Ovary (tissue), 3 donors: ENCODE measurements around the gene GSTT2B.
"Not testable (repeated sequence)": the region's sequence is repeated elsewhere in the genome, so short reads cannot be mapped to it uniquely, and the experiment has no call there.

Experiments used
- CTCF ChIP-seq, 3 donors: fragments of 450-650 bp in 2 of 3; fragments of 200-600 bp in 1 of 3; IDR thresholded peaks; one replicate each; pipeline versions ENCODE4 v1.5.1 to v1.8.0; 2016 to 2022; ENCODE audit warnings: antibody characterized with exemption in 3 of 3, mild to moderate bottlenecking in 1 of 3
- EP300 ChIP-seq: sonication (generic); formaldehyde crosslinking; IDR thresholded peaks from one replicate; pipeline ENCODE4 v1.6.1; 2017; ENCODE audit warnings: antibody characterized with exemption
- POLR2A ChIP-seq: fragments of 450-650 bp; IDR thresholded peaks from one replicate; pipeline ENCODE4 v1.6.1; 2017; ENCODE audit warnings: antibody characterized with exemption, mild to moderate bottlenecking, moderate library complexity
- donor health status: DM: no; HTN: no; CAD: no.

GRCh38 chr22:23986089-23986488 is 25.1 kb upstream of the GSTT2B start:
- TF ChIP-seq CTCF (IDR thresholded peaks at IDR 0.05); EP300; POLR2A: not testable (repeated sequence)
